IPS DF 4.7 (cell line): ENCODE measurements around the gene MBOAT7.
"Not testable (repeated sequence)": the region's sequence is repeated elsewhere in the genome, so short reads cannot be mapped to it uniquely, and the experiment has no call there.

Source experiments
- DNase-seq: peaks from one replicate; pipeline ENCODE4 v3.0.0-alpha.2; 2013; ENCODE audit warnings: low spot score; ENCODE audit errors: extremely low read depth

MBOAT7 gene

GRCh38 chr19:54209058-54209810 is 19.9 kb upstream of the MBOAT7 start:
- DNase-seq, result no peak

DNA sequence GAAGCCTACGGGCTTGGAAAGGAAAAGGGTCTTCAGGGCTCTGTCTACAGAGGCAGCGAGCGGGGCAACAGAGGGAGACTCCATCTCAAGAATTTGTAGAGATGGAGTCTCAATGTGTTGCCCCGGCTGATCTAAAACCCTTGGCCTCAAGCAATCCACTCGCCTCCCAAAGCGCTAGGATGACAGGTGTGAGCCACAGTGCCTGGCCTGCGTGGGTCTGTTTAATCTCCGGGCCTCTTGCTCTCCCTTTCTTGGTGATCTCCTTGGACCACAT is 19.3 kb upstream of the MBOAT7 start:
- no peak for DNase-seq

GRCh38 chr19:54207983-54208783 is 18.8 kb upstream of the MBOAT7 start:
- DNase-seq, result no peak

- DNase-seq, result no peak
These were observed 18.2 kb upstream of the MBOAT7 start for GRCh38 chr19:54207676-54207982.

DNA sequence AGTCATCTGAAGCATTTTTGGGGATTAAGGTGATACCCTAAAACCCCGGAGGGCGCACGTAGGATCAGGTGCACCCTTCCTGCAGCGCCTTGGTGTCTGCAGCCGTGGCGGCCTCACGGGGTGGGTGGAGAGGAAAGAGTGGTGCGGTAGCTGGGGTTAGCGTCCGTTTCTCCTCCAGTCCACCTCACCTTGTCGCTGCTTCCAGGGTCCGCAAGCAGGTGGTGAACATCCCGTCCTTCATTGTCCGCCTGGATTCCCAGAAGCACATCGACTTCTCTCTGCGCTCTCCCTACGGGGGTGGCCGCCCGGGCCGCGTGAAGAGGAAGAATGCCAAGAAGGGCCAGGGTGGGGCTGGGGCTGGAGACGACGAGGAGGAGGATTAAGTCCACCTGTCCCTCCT is 17.8 kb upstream of the MBOAT7 start:
- DNase-seq, result not testable (repeated sequence)

GRCh38 chr19:54206831-54207177 is 17.4 kb upstream of the MBOAT7 start:
- DNase-seq, result no peak

DNA sequence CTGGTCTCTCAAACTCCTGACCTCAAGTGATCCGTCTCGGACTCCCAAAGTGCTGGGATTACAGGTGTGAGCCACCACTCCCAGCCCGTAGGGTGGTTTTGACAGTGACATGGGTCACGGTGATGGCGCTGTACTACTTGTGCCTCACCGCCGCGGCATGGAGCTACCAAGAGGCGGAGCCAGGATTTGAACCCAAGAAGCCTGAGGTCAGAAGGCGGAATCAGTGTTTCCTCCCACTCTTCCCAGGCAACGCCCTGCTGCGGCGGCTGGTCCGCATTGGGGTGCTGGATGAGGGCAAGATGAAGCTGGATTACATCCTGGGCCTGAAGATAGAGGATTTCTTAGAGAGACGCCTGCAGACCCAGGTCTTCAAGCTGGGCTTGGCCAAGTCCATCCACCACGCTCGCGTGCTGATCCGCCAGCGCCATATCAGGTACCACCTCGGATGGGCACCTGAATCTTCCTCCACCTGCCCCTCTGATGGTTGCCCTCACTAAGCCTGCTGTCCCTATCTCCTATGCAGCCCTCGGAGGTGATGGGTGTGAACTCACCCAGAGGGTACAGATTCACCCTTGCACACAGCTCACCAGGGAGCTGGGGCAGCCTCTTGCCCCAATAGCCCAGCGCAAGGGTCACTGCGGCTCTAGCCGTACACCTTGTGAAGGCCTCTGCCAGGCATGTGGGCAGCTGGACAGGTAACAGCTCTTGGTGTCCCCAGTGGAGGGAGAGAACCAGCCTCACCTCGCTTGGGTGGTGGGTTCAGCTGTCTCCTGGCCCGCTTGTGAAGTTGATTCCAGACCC is 16.9 kb upstream of the MBOAT7 start:
- no peak for DNase-seq

DNA sequence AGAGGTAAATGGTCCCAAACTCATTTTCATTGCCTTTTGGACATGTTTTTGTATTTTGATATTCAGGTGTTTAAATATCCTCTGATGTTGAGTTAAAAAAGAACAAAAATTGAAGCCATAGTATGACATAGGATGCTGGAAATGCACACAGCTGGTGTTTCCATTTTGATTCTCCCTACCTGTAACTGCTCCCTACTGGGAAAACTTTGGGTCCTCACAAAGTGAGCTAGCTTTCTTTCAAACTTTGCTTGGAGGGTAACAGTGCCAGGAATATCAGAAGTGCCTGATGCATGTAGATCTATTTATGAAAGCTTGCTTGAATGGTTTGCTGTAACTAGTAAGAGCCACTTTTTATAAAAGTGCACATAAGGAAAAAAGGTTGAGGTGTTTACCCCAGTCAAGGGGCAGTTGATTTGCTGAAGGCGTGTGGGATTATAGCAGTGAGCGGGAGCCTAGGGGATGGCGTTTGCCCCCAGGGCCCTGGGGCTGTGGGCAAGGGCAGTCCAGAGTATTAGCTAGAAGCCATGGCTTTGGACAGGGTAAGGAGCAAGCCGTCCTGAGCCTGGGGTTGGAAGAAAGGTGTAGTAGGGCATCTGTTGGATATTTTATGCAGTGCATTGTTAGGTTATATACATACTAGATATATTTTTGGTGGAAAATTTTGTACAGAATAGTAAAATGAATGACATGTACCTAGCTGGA is 15.5 kb upstream of the MBOAT7 start:
- DNase-seq, result no peak

DNA sequence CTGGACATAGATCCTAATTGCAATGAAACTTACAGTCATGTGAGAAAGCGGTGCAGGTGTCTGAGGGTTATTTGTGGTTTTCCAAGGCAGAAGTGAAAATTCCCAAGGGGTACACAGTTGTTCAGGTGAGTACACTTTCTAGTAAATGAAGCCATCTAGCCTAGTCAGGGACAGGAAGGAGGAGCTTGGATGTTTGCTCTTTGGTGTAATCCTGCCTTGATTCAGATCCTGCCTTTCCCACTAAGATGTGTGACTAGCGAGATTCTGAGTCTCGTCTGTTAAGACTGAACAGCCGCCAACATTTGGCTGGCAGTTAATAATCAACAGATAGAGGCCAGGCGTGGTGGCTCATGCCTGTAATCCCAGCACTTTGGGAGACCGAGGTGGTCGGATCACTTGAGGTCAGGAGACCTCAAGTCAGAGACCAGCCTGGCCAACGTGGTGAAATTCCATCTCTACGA is 13.8 kb upstream of the MBOAT7 start:
- DNase-seq, result no peak

DNA sequence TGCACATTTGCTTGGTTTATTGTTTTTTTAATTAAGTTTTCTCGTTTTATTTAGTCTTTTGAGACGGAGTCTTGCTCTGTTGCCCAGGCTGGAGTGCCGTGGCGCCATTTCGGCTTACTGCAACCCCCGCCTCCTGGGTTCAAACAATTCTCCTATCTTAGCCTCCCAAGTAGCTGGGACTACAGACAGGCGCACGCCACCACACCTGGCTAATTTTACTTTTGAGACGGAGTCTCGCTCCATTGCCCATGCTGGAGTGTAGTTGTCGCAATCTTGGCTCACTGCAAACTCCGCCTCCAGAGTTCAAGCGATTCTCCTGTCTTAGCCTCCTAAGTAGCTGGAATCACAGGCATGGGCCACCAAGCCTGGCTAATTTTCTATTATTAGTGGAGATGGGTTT is 12.6 kb upstream of the MBOAT7 start:
- DNase-seq, result no peak

DNA sequence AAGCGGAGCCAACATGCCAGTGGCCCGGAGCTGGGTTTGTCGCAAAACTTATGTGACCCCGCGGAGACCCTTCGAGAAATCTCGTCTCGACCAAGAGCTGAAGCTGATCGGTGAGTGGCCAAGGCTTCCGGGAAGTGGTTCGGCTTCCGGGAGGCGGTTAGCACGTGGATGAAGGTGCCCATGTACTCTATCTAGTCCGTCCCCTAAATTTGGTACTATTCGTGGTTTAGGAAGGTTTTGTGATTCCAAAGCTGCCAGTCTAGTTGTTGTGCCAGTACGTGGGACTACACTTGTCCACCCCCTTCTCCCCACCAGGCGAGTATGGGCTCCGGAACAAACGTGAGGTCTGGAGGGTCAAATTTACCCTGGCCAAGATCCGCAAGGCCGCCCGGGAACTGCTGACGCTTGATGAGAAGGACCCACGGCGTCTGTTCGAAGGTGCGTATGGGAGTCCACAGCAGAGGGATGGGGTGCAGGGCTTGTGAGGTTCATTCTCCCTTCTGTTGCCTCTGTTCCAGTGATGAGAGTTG is 11.9 kb upstream of the MBOAT7 start:
- DNase-seq, result no peak

GRCh38 chr19:54199401-54199800 is 10.0 kb upstream of the MBOAT7 start:
- DNase-seq, result no peak

DNA sequence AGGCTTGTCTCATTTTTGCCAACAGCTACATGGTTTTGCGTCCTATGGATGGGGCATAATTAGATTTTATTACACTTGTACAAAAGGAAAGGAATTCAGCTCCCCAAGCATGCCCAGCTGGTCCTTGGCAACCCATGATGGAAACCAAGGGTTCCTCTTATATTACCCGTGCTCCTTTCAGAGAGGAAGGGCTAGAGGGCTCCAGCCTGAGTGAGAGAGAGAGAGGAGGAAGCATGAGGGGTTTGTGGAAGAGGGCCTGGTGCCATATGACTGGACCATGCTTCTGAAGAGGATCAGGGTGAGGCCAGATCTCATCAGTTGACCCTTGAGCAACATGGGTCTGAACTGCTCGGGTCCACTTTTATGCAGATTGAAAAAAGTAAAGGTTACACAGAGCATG is 7.7 kb upstream of the MBOAT7 start:
- no peak for DNase-seq

DNA sequence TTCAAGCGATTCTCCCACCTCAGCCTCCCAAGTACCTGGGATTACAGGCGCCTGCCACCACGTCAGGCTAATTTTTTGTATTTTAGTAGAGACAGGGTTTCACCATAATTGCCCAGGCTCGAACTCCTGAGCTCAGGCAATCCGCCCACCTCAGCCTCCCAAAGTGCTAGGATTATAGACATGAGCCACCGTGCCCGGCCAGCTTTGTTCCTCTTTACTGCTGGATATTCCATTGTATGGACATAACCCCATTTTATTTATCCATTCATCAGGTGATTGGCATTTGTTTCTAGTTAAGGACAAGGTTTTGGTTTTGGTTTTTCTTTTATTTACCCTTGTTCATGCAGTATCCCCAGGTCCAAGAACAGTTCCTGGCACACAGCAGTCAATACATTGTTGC is 7.2 kb upstream of the MBOAT7 start:
- no peak for DNase-seq

DNA sequence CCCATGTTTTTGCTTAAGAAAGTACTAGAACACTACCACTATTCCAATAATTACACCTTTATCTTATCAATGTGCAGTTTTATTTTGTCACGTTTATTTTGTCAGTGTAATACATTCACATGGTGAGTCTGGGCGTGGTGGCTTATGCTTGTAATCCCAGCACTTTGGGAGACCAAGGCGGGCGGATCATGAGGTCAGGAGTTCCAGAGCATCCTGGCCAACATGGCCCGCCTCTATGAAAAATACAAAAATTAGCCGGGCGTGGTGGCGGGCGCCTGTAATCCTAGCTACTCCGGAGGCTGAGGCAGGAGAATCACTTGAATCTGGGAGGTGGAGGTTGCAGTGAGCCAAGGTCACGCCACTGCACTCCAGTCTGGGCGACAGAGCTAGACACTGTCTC is 5.1 kb upstream of the MBOAT7 start:
- DNase-seq, result not testable (repeated sequence)

GRCh38 chr19:54193011-54193410 is 3.6 kb upstream of the MBOAT7 start:
- no peak for DNase-seq

- no peak for DNase-seq
These were observed 2.6 kb upstream of the MBOAT7 start for GRCh38 chr19:54191811-54192453.

- no peak for DNase-seq
These were observed 1.8 kb upstream of the MBOAT7 start, which contains the start of gene TSEN34 for GRCh38 chr19:54191011-54191810. TSEN34 (plus strand) TSS chr19:54191308; CDS start chr19:54191365, 57 bp downstream.

GRCh38 chr19:54190503-54191010 is 1.2 kb upstream of the MBOAT7 start:
- no peak for DNase-seq
